Gastrocnemius medialis (tissue), 4 donors: Measurements from ENCODE around the gene TSPAN15. TPM values are rescaled to one million over a fixed set of nuclear protein-coding genes. Genes with fewer than 3 reads are reported as not detected.
A peak's percentile ranks its signal among the peaks of the same experiment; 100 is the strongest.

ENCODE experiments used
- ATAC-seq, 2 donors: fragments of 150-250 bp; one replicate each; pipeline ENCODE4 v1.9.1; 2016
- DNase-seq, 2 donors: peaks; one replicate each; pipeline ENCODE4 v3.0.0-alpha.2; 2019
- H3K27ac ChIP-seq, 4 donors: fragments of 200-600 bp; sonication (generic); 1 replicate in 1 of 4; 2 replicates in 3 of 4; pipeline ENCODE4 v1.5.1; 2016 to 2018; ENCODE audit warnings: mild to moderate bottlenecking in 2 of 4, moderate library complexity in 1 of 4
- H3K27me3 ChIP-seq, 3 donors: fragments of 200-600 bp; sonication (generic) in 2 of 3; 1 replicate in 1 of 3; 2 replicates in 2 of 3; pipeline versions ENCODE4 v1.5.1 to v1.6.0; 2016 to 2019; ENCODE audit warnings: mild to moderate bottlenecking in 1 of 3, moderate library complexity in 1 of 3
- H3K36me3 ChIP-seq, 2 donors: fragments of 200-600 bp; sonication (generic) in 1 of 2; one replicate each; pipeline ENCODE4 v1.5.1; 2017 to 2018
- H3K4me1 ChIP-seq, 2 donors: fragments of 200-600 bp; sonication (generic) in 1 of 2; one replicate each; pipeline ENCODE4 v1.5.1; 2016 to 2017; ENCODE audit warnings: mild to moderate bottlenecking in 2 of 2
- H3K4me3 ChIP-seq, 4 donors: fragments of 200-600 bp; sonication (generic) in 3 of 4; 1 replicate in 1 of 4; 2 replicates in 3 of 4; pipeline ENCODE4 v1.5.1; 2016 to 2019; ENCODE audit warnings: mild to moderate bottlenecking in 2 of 4
- H3K9me3 ChIP-seq, 3 donors: fragments of 200-600 bp; sonication (generic) in 2 of 3; 1 replicate in 1 of 3; 2 replicates in 2 of 3; pipeline ENCODE4 v1.5.1; 2016 to 2019
- POLR2A ChIP-seq, 2 donors: fragments of 450-650 bp; IDR thresholded peaks; one replicate each; pipeline ENCODE4 v1.6.1; 2017; ENCODE audit warnings: antibody characterized with exemption in 2 of 2, mild to moderate bottlenecking in 2 of 2, moderate library complexity in 2 of 2
- in situ Hi-C, 4 donors: fragments of 200-750 bp; cut with MboI; loops; one replicate each; pipeline versions ENCODE4 v1.15.0 to v1.8.0; 2017; ENCODE audit warnings: low sequenced_read_pairs in 4 of 4
- intact Hi-C: fragments of 100-400 bp; cut with DNase I; formaldehyde crosslinking; loops from one replicate; pipeline ENCODE4 v1.15.1; 2023; ENCODE audit warnings: low total_unique reads
- total RNA-seq, 4 donors: library from RNA; depleted of rRNA; stranded (reverse); fragments of >200 nt; gene quantifications; one replicate each; pipeline versions ENCODE4 v1.1.0 to v1.2.3, GENCODE V29; 2016
- TF ChIP-seq, protein P1 (sequence below), 5 experiments: fragments of 450-650 bp in 3 of 5; fragments of 200-600 bp in 2 of 5; sonication (generic) in 2 of 5; IDR thresholded peaks in 4 of 5; conservative IDR thresholded peaks in 1 of 5; 1 replicate in 4 of 5; 2 replicates in 1 of 5; pipeline ENCODE4 v1.5.1; 2016 to 2019; ENCODE audit warnings: antibody characterized with exemption in 5 of 5, mild to moderate bottlenecking in 3 of 5, moderate library complexity in 3 of 5

Gene TSPAN15
- total RNA-seq, 4 donors from 2014 or later = 7.9 to 21.0 (median 11.8) TPM

DNA sequence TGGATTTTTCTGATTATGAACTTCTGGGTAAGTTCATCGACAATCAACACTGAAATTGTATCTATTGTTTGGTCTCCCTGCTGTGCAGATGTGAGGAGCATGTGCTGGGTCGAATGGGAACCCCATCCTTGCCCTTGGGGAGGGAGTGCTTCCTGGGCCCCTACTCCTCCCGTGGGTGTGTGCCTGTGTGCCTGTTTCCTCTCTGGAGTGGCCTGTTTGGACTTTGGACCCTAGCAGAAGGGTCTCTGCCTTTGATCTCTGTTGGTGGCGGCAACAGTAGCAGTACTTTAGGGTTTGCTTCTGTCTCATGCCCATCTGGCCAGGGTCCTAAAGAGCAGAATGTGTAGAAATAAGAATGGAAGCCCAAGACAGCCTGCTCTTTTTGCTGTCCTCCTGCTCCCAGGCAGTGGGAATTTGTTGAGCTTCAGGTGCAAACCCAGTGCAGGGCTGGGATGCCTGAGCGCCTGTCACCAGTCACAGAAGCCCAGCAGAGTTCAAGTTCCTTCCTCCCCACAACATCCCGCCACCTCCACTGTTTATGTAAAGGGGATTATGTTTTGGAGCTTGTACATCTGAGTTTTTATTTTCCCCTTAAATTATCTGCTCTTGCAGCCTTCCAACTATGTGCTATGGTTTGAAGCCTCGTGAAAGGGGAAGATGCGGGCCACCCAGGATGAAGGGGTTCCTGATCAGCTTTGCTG is 33.1 kb upstream of the TSPAN15 start:
- Histone ChIP-seq H3K36me3 (no peaks in the 10 kb centered on the region), H3K4me3 (no peak overlapping the region), H3K4me1 (peaks cover 0 to 5% of the 10 kb centered on the region in 2 donors), H3K27ac (no peak overlapping the region), H3K9me3 (no peaks in the 10 kb centered on the region), H3K27me3 (no peaks in the 10 kb centered on the region)
- DNase-seq (no peak), ATAC-seq (no peak)
- TF ChIP-seq, protein P1, sequence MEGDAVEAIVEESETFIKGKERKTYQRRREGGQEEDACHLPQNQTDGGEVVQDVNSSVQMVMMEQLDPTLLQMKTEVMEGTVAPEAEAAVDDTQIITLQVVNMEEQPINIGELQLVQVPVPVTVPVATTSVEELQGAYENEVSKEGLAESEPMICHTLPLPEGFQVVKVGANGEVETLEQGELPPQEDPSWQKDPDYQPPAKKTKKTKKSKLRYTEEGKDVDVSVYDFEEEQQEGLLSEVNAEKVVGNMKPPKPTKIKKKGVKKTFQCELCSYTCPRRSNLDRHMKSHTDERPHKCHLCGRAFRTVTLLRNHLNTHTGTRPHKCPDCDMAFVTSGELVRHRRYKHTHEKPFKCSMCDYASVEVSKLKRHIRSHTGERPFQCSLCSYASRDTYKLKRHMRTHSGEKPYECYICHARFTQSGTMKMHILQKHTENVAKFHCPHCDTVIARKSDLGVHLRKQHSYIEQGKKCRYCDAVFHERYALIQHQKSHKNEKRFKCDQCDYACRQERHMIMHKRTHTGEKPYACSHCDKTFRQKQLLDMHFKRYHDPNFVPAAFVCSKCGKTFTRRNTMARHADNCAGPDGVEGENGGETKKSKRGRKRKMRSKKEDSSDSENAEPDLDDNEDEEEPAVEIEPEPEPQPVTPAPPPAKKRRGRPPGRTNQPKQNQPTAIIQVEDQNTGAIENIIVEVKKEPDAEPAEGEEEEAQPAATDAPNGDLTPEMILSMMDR (IDR thresholded peaks at IDR 0.05 in 4 of 5, conservative IDR thresholded peaks at IDR 0.05 in 1 of 5) = no peak
- TF ChIP-seq POLR2A (IDR thresholded peaks at IDR 0.05) = no peak
- intact Hi-C loops (no loop called here), in situ Hi-C loops (loop anchor here in 1 of 4 donors (25.0 kb wide), 1 partner anchor 431 kb away; the partner anchor contains the start of gene KIFBP)

DNA sequence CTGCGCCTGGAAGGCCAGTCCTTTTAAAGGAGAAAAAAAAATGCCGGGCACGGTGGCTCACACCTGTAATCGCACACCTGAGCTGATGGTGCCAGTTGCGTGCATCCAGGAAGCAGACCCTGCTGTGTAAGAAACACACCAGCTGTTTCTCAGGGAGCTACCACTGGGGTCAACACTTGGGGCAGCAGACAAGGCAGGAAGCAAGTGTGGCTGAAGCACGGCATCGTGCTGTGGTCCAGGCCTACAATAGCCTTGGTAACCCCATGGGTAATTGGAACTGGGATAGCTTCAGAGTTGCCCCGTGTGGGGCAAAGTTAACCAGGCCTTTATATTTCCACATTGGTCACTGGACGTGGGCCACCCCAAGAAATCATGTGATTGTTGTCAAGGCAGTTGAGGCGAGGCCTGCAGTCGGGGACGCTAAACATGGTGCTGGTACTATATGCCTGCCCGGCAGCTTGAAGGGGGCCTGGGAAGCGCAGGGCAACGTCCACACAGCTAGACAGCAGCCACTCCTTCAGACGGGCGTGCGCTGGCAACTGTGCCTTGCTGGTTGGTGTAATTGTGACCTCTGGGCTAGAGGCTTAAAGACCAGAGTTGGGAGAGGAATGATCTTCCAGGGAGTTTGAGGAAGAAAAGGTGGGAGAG is 32.0 kb upstream of the TSPAN15 start:
- ATAC-seq (no peak), DNase-seq (no peak)
- in situ Hi-C loops = loop anchor here in 1 of 4 donors (25.0 kb wide), 1 partner anchor 432 kb away; the partner anchor contains the start of gene KIFBP
- H3K9me3 ChIP-seq = no peaks in the 10 kb centered on the region
- H3K4me1 ChIP-seq = peaks cover 0 to 3% of the 10 kb centered on the region in 2 donors
- no peaks in the 10 kb centered on the region for H3K27me3 ChIP-seq
- TF ChIP-seq, protein P1 (IDR thresholded peaks at IDR 0.05 in 4 of 5, conservative IDR thresholded peaks at IDR 0.05 in 1 of 5) = no peak
- TF ChIP-seq POLR2A (IDR thresholded peaks at IDR 0.05) = no peak
- no peak overlapping the region for H3K27ac ChIP-seq
- intact Hi-C loops = no loop called here
- H3K36me3 ChIP-seq = no peaks in the 10 kb centered on the region
- H3K4me3 ChIP-seq = no peak overlapping the region

DNA sequence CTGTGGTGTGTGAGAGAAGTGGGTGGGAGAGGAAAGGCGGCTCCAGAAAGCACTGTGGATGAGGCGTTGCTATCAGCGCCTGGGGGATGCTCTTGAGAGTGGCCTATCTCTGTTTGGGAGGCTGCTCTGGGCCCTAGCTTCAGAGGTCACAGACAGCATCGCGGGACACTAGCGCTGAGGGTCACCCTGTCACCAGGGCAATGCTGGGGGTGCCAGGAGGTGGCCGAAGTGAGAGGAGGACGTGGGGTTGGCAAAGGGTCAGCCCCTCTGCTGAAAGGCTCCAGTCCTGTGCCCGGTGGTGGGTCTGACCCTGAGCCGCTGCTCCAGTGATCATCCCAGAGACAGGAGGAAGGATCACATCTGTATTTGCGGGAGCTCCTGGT is 31.5 kb upstream of the TSPAN15 start:
- H3K4me1 ChIP-seq = peaks cover 0 to 3% of the 10 kb centered on the region in 2 donors
- no peaks in the 10 kb centered on the region for H3K36me3 ChIP-seq
- no peaks in the 10 kb centered on the region for H3K27me3 ChIP-seq
- no peaks in the 10 kb centered on the region for H3K9me3 ChIP-seq
- intact Hi-C loops (loop anchor here (5.0 kb wide), 1 partner anchor 213 kb away; the partner anchor contains the start of gene FAM241B), in situ Hi-C loops (loop anchor here in 2 of 4 donors (10.0 to 25.0 kb wide), 2 partner anchors 215 to 432 kb away; partner anchors contain the start of genes FAM241B (in 1 of the 2) and KIFBP (in 1 of the 2))
- DNase-seq (no peak), ATAC-seq (no peak)
- H3K4me3 ChIP-seq = no peak overlapping the region
- H3K27ac ChIP-seq = no peak overlapping the region
- no peak for TF ChIP-seq POLR2A (IDR thresholded peaks at IDR 0.05)
- TF ChIP-seq, protein P1 (IDR thresholded peaks at IDR 0.05 in 4 of 5, conservative IDR thresholded peaks at IDR 0.05 in 1 of 5) = no peak

DNA sequence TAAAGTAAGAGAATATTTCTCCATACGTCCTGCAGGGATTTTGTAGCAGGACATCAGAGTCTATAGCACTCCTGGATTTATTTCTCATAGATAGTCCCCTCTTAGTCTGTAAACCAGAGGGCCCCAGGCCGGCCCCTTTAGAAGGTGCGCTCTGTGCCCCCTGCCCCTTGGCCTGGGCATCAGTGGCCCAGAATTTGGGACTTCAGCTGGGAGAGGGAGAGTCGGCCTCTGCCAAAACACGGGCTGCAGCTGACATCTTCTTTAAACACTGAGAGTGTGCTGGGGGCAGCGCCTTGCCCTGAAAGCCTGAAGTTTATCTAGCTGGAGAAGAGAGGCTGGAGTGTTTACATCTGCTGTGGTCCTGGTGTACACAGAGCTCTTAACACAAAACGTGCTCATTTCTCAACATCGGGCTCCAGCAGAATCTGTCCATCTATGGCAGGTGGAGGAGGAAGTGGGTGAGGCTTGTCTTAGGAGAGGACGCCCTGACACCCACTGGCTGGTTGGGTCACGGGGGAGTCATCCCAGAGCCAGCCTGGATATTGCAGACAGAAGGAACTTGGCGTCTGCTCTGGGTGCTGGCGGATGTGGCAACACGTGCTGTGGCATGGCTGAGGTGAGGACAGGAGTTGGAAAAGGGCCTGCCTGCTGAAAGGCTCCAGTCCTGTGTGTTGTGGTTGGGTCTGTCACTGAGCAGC is 29.5 kb upstream of the TSPAN15 start:
- H3K4me3 ChIP-seq = no peak overlapping the region
- no peaks in the 10 kb centered on the region for H3K27me3 ChIP-seq
- in situ Hi-C loops (loop anchor here in 2 of 4 donors (10.0 to 25.0 kb wide), 2 partner anchors 213 to 434 kb away; partner anchors contain the start of genes FAM241B (in 1 of the 2) and KIFBP (in 1 of the 2)), intact Hi-C loops (loop anchor here (1.0 to 5.0 kb wide), 2 partner anchors 12 to 211 kb away; partner anchors contain the start of gene FAM241B)
- DNase-seq (peak; percentile 84 to 90), ATAC-seq (peak; percentile 88 to 91)
- no peaks in the 10 kb centered on the region for H3K9me3 ChIP-seq
- TF ChIP-seq, protein P1 (IDR thresholded peaks at IDR 0.05 in 4 of 5, conservative IDR thresholded peaks at IDR 0.05 in 1 of 5) = peak in 2 of 5 experiments; percentile 8 to 9
- no peak for TF ChIP-seq POLR2A (IDR thresholded peaks at IDR 0.05)
- peak overlapping the region; percentile 39 to 80 (median 68) for H3K27ac ChIP-seq
- H3K4me1 ChIP-seq = peaks cover 0 to 3% of the 10 kb centered on the region in 2 donors
- H3K36me3 ChIP-seq = no peaks in the 10 kb centered on the region
